Loucy (cell line): ENCODE measurements around the gene MEIOSIN.

Experiments
- EZH2phosphoT487 ChIP-seq: fragments of 200-600 bp; IDR thresholded peaks from 2 replicates; pipeline ENCODE4 v1.6.1; 2018; ENCODE audit warnings: antibody characterized with exemption, mild to moderate bottlenecking, moderate library complexity, borderline replicate concordance
- TF ChIP-seq, protein P1 (sequence below): fragments of 200-600 bp; sonication (generic); conservative IDR thresholded peaks from 2 replicates; pipeline ENCODE4 v1.5.1; 2014; ENCODE audit warnings: mild to moderate bottlenecking, antibody characterized with exemption, low read length

DNA sequence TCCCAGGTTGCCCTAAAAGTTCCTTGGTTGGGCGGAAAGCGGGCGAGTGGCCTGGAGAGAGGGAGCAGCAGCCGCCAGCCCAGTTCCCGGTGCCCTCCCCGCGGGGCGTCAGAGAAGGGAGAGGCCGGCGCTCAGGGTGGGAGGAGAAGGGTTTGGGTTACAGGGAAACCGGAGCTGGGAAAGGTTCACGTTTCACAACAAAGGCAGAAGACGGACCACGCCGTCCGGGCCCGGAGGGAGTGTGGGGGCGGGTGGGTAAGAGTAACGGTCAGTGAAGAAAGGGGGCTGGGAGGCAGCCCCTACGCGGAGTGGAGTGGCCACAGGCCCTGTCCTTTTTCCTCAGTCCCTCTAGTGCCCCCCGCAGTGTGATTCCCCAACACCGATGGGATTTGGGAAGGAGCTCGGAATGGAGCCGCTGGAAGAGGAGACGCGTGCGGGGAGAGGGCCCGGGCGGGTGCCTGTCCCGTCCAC lies 34.2 kb downstream of the MEIOSIN start:
- TF ChIP-seq, protein P1, sequence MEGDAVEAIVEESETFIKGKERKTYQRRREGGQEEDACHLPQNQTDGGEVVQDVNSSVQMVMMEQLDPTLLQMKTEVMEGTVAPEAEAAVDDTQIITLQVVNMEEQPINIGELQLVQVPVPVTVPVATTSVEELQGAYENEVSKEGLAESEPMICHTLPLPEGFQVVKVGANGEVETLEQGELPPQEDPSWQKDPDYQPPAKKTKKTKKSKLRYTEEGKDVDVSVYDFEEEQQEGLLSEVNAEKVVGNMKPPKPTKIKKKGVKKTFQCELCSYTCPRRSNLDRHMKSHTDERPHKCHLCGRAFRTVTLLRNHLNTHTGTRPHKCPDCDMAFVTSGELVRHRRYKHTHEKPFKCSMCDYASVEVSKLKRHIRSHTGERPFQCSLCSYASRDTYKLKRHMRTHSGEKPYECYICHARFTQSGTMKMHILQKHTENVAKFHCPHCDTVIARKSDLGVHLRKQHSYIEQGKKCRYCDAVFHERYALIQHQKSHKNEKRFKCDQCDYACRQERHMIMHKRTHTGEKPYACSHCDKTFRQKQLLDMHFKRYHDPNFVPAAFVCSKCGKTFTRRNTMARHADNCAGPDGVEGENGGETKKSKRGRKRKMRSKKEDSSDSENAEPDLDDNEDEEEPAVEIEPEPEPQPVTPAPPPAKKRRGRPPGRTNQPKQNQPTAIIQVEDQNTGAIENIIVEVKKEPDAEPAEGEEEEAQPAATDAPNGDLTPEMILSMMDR = no peak
- no peak for TF ChIP-seq EZH2phosphoT487
